Measurements from ENCODE around the gene COX6A2.

The COX6A2 gene

DNA sequence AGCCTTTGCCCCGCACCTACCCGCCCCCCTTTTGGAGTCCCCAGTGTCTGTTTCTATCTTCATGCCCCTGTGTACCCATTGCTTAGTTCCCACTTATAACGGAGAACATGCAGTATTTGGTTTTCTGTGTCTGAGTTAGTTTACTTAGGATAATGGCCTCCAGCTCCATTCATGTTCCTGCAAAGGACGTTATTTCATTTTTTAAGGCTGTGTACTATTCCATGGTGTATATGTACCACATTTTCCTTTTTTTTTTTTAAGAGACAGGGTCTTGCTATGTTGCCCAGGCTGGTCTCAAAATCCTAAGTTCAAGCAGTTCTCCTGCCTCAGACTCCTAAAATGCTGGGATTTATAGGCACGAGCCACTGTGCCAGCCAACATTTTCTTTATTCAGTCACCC lies 39.7 kb upstream of the COX6A2 start:
- Mint-ChIP-seq H3K27me3 (peaks cover 10 to 19% of the 10 kb centered on the region in 2 donors), H3K4me3 (no peak overlapping the region), H3K4me1 (peaks cover 23 to 34% of the 10 kb centered on the region in 2 donors), H3K27ac (no peak overlapping the region), H3K36me3 (peaks cover 31 to 38% of the 10 kb centered on the region in 2 donors), H3K9me3 (peaks cover 0 to 3% of the 10 kb centered on the region in 2 donors)
- ATAC-seq (replicated peaks) (no peak), DNase-seq (no peak)

DNA sequence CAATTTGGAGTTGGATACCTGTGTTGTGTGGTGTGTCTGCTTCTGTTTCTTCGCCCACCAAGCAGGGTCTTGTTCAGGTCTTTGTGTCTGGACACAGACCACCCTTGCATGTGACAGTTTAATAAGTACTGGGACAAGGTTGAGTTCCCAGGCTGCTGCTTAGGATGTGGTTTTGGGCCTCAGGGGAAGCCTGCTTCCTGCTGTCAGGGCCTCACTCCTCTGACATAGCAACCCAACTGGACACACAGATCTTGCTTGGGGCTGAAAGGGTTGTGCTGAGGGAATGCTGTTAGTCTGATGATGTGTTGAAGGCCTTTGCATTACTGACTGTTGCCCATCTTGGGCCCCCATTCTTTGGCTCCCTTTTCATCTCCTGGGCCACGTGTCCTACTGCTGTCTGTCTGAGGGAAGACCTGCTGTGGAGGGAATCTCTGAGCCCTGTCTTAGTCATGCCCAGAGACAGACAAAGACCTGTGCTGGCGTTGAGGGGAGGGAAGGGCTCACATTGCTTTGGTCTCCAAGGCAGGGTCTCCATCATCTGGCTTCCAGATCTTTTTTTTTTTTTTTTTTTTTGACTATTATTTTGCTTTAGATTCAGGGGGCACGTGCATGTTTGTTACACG lies 39.1 kb upstream of the COX6A2 start:
- DNase-seq (no peak), ATAC-seq (replicated peaks) (peak; percentile 60 to 90)
- Mint-ChIP-seq H3K27ac (peak overlapping the region; percentile 51), H3K9me3 (no peaks in the 10 kb centered on the region), H3K36me3 (peaks cover 35 to 43% of the 10 kb centered on the region in 2 donors), H3K4me3 (peak overlapping the region in 1 of 2 donors; percentile 23), H3K4me1 (peaks cover 20 to 29% of the 10 kb centered on the region in 2 donors), H3K27me3 (peaks cover 6 to 13% of the 10 kb centered on the region in 2 donors)

DNA sequence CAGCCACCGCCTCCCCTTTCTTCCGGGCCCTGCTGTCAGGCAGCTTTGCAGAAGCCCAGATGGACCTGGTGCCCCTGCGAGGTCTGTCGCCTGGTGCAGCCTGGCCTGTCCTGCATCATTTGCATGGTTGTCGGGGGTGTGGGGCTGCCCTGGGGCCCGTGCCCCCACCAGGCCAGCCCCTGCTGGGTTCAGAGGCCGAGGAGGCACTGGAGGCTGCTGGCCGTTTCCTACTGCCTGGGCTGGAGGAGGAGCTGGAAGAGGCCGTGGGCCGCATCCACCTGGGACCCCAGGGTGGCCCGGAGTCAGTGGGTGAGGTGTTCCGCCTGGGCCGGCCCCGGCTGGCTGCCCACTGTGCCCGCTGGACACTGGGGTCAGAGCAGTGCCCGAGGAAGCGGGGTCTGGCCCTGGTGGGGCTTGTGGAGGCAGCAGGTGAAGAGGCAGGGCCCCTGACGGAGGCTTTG lies 38.3 kb upstream of the COX6A2 start:
- DNase-seq = no peak

DNA sequence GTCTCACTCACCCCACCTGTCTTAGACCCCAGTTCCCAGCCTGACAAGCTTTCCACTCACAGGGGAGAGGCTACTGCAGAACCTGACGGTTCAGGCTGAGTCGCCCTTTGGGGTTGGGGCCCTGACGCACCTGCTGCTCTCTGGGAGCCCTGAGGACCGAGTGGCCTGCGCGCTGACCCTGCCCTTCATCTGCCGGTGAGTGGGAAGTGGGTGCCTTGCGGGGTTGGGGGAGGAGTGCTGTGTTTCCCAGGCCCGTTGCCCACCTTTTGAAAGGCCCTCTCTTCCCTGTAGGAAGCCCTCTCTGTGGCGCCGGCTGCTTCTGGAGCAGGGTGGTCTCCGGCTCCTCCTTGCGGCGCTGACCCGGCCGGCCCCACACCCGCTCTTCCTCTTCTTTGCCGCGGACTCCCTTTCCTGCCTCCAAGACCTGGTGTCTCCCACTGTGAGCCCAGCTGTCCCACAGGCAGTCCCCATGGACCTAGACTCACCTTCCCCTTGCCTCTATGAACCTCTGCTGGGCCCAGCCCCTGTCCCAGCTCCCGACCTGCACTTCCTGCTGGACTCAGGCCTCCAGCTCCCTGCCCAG lies 37.7 kb upstream of the COX6A2 start:
- Mint-ChIP-seq H3K4me3 (no peak overlapping the region), H3K27ac (peak overlapping the region; percentile 37), H3K4me1 (peaks cover 17 to 18% of the 10 kb centered on the region in 2 donors), H3K36me3 (peaks cover 35 to 43% of the 10 kb centered on the region in 2 donors), H3K27me3 (peaks cover 0 to 2% of the 10 kb centered on the region in 2 donors), H3K9me3 (no peaks in the 10 kb centered on the region)
- DNase-seq (no peak), ATAC-seq (replicated peaks) (no peak)

More for the DNA sequence above, 38.3 kb upstream of the COX6A2 start:
- Mint-ChIP-seq H3K36me3 (peaks cover 35 to 43% of the 10 kb centered on the region in 2 donors), H3K4me1 (peaks cover 19 to 22% of the 10 kb centered on the region in 2 donors), H3K4me3 (no peak overlapping the region), H3K27ac (peak overlapping the region; percentile 74), H3K9me3 (no peaks in the 10 kb centered on the region), H3K27me3 (peaks cover 5 to 7% of the 10 kb centered on the region in 2 donors)
- no peak for ATAC-seq (replicated peaks)

DNA sequence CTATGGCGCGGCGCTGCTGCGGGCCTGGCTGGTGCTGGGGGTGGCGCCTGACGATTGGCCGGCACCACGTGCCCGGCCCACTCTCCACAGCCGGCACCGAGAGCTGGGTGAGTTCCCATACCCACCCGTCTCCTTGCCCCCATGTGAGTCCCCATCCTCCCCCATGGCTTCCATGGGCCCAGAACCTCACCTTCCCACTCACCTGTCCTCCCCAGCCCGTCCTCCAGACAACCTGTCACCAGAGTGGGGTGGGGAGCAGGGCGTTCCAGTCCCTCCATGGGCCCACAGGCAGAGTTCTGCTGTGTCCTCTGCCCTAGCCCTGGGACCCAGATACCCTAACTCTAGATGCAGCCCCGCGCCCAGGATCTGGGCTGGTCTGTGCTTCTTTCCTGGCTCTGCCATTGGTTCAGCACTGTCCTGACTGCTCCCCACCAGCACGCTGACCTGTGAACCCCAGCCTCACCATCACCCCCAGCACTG lies 36.7 kb upstream of the COX6A2 start:
- Mint-ChIP-seq H3K27ac (no peak overlapping the region), H3K4me1 (peaks cover 23 to 24% of the 10 kb centered on the region in 2 donors)
- DNase-seq = no peak

DNA sequence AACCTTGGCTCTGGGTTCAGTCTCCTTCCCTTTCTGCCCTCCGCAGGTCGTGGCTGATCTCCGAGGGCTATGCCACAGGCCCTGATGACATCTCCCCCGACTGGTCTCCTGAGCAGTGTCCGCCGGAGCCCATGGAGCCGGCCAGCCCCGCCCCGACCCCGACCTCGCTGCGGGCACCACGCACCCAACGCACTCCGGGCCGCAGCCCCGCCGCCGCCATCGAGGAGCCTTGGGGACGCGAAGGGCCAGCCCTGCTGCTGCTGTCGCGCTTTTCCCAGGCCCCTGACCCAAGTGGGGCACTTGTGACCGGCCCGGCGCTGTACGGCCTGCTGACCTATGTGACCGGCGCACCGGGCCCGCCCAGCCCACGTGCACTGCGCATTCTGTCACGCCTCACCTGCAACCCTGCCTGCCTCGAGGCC lies 36.2 kb upstream of the COX6A2 start:
- ATAC-seq (replicated peaks) (no peak), DNase-seq (no peak)
- H3K27ac Mint-ChIP-seq = no peak overlapping the region
- no peaks in the 10 kb centered on the region for H3K9me3 Mint-ChIP-seq
- H3K27me3 Mint-ChIP-seq = no peaks in the 10 kb centered on the region
- H3K4me3 Mint-ChIP-seq = no peak overlapping the region
- peaks cover 23 to 24% of the 10 kb centered on the region in 2 donors for H3K4me1 Mint-ChIP-seq
- peaks cover 35 to 43% of the 10 kb centered on the region in 2 donors for H3K36me3 Mint-ChIP-seq

More for the DNA sequence above, 36.7 kb upstream of the COX6A2 start:
- no peak overlapping the region for H3K4me3 Mint-ChIP-seq
- no peaks in the 10 kb centered on the region for H3K27me3 Mint-ChIP-seq
- ATAC-seq (replicated peaks) = no peak
- no peaks in the 10 kb centered on the region for H3K9me3 Mint-ChIP-seq
- peaks cover 35 to 43% of the 10 kb centered on the region in 2 donors for H3K36me3 Mint-ChIP-seq

DNA sequence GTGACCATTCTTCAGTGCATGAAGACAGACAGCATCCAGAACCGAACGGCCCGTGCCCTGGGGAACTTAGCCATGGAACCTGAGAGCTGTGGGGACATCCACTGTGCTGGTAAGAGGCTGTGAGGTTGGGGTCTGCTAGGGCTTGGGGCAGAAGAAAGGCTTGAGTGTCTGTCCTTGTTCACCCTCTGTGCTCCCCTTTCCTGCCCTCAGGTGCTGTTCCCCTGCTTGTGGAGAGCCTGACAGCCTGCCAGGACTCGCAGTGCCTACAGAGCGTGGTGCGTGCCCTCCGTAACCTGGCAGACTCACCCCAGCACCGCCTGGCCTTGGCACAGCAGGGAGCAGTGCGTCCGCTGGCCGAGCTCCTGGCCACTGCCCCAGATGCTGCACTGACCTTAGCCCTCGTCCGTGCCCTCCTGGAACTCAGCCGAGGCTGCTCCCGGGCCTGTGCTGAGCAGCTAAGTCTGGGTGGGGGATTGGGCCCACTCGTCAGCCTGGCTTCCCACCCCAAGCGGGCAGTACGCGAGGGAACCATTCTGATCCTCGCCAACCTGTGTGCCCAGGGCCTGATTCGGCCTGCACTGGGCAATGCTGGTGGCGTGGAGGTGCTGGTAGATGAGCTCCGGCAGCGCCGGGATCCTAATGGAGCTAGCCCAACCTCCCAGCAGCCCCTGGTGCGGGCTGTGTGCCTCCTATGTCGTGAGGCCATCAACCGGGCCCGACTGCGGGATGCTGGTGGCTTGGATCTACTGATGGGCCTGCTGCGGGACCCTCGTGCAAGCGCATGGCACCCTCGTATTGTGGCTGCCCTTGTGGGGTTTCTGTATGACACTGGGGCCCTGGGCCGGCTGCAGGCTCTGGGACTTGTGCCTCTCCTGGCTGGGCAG lies 34.0 kb upstream of the COX6A2 start:
- H3K4me3 Mint-ChIP-seq = no peak overlapping the region
- ATAC-seq (replicated peaks) (no peak), DNase-seq (no peak)
- peaks cover 40 to 46% of the 10 kb centered on the region in 2 donors for H3K36me3 Mint-ChIP-seq
- no peaks in the 10 kb centered on the region for H3K27me3 Mint-ChIP-seq
- H3K9me3 Mint-ChIP-seq = no peaks in the 10 kb centered on the region
- peaks cover 21 to 26% of the 10 kb centered on the region in 2 donors for H3K4me1 Mint-ChIP-seq
- no peak overlapping the region for H3K27ac Mint-ChIP-seq

DNA sequence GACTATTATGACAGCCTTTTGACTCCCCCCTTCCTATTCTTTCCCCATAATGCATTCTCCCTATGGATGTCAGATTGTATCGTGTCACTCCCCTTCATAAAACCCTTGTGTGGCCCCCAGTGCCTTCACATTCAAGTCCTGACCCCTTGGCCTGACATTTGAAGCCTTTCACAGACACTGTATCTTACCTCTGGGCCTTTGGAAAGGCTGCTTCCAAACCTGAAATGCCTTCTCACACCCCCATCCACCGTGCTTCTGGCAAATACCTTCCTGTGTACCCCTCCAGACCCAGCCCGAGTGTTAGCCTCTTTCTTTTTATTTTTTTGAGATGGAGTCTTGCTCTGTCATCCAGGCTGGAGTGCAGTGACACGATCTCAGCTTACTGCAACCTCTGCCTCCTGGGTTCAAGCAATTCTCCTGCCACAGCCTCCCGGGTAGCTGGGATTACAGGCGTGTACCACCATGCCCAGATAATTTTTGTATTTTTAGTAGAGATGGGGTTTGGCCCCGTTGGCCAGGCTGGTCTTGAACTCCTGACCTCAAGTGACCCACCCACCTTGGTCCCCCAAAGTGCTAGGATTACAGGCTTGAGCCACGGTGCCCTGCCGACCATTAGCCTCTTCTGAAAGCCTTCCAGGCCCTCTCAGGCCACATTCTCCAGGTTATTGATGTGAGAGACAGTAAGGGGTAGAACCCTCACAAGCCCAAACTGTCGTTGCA lies 33.2 kb upstream of the COX6A2 start:
- H3K4me3 Mint-ChIP-seq = no peak overlapping the region
- no peaks in the 10 kb centered on the region for H3K27me3 Mint-ChIP-seq
- H3K36me3 Mint-ChIP-seq = peaks cover 34 to 40% of the 10 kb centered on the region in 2 donors
- peaks cover 20 to 22% of the 10 kb centered on the region in 2 donors for H3K4me1 Mint-ChIP-seq
- H3K27ac Mint-ChIP-seq = peak overlapping the region; percentile 43
- no peaks in the 10 kb centered on the region for H3K9me3 Mint-ChIP-seq
- ATAC-seq (replicated peaks) = no peak
- DNase-seq = no peak

DNA sequence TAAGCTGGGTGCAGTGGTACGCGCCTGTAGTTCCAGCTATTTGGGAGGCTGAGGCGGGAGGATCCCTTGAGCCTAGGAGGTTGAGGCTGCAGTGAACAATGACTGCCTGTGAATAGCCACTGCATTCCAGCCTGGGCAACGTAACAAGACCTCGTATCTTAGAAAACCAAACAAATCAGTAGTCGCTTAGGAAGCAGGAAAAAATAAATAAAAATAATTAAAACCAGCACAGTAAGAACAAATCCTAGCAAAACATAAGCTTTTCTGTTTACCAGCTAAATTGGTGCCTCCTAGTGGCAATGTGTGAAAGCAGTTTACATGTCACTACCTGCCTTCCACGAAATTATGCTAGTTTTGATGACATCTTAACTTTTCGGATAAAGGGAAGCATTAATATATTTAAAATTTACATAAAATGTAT lies 32.4 kb upstream of the COX6A2 start:
- Mint-ChIP-seq H3K27ac (peak overlapping the region; percentile 99), H3K36me3 (peaks cover 29 to 35% of the 10 kb centered on the region in 2 donors), H3K4me3 (peak overlapping the region; percentile 93 to 94), H3K9me3 (no peaks in the 10 kb centered on the region), H3K27me3 (no peaks in the 10 kb centered on the region), H3K4me1 (peaks cover 24 to 28% of the 10 kb centered on the region in 2 donors)
- ATAC-seq (replicated peaks) (no peak), DNase-seq (no peak)

DNA sequence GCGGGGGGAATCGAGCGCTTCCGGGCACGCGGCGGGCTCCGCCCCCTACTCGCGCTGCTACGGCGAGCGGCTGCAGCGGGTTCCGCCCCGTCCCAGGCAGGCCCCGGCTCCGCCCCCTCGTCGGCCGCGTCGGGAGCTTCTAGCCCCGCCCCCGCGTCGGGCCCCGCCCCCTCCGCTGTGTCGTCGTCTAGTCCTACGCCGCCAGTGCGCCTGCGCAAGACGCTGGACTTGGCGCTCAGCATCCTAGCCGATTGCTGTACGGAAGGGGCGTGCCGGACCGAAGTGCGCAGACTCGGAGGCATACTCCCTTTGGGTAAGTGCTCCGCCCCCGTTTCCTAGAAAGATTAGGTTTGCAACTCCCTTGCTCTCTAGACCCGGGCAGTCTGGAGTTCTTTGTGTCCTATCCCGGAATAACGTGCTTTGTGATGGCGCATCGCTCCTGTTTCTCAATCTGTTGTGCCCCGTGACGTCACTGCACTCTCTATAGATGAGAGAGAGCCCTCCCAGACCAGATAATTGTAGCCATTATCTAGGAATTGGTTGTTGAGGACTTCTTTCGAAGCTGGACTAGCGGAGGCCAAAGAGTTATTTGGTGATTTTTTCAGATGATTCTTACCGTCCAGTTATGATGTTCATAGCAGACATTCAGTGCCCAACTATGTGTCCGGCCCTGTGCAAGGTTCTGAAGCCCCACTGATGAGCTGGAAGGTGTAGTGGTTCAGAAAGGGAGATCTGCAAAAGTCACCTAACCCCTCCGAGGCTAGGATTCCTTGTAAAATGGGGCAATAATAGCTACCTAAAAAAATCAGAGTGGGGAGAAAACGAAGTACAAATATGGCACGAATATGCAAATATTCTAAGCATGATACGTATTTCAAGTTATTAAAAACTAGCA lies 31.8 kb upstream of the COX6A2 start:
- peaks cover 25 to 35% of the 10 kb centered on the region in 2 donors for H3K4me1 Mint-ChIP-seq
- H3K36me3 Mint-ChIP-seq = peaks cover 26 to 35% of the 10 kb centered on the region in 2 donors
- peak; percentile 79 to 85 for ATAC-seq (replicated peaks)
- peak overlapping the region; percentile 99 for H3K27ac Mint-ChIP-seq
- no peaks in the 10 kb centered on the region for H3K9me3 Mint-ChIP-seq
- H3K4me3 Mint-ChIP-seq = peak overlapping the region; percentile 93 to 94
- no peaks in the 10 kb centered on the region for H3K27me3 Mint-ChIP-seq
- DNase-seq = peak; percentile 99

DNA sequence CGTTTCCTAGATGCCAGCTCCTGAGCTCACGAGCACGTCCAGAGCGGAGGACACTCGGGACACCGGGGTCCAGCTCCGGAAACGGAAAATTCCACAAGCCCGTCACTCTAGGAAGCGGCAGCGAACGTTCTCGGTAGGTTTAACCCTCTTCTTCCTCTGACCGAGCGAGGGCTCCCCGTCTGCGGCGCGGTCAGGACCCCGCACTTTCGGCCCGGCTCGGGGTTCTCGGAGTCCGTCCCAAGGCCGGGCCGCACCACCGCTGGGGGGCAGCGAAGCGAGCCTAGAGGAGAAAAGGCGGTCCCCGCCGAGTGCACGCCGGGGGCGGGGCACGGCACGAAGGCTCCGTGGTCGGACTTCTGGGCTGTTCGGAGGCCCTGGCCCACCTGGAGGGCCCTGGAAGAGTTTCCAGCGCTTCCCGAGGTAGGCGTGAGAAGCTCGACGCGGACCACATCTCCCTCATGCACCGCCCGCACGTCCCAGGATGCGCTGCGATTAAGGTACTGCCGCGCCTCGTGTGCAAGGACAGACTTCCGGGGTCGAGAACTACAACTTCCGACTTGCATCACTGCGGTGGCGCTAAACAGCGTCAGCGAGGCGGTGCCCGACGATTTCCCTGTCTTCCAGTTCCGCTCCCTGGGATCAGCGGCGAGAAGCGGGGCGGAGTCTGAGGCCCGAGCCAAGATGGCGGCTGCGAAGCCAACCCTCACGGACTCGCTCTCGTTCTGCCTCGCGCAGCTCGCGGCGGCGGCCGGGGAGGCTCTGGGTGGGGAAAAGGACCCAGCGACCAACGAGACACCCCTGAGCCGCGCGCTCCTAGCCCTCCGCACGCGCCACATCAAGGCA lies 30.9 kb upstream of the COX6A2 start, which contains the start of gene ARMC5:
TSS of gene ARMC5 (plus strand) at position 658 of the 843 bp plus-strand sequence. CDS start at position 682, 24 bp downstream.
- peak within 1 kb of the TSS; percentile 93 to 94 for H3K4me3 Mint-ChIP-seq
- peak; percentile 82 to 83 for ATAC-seq (replicated peaks)
- H3K27ac Mint-ChIP-seq = peak within 1 kb of the TSS; percentile 99
- H3K4me1 Mint-ChIP-seq = peaks cover 26 to 36% of the 10 kb centered on the region in 2 donors
- H3K9me3 Mint-ChIP-seq = no peaks in the 10 kb centered on the region
- DNase-seq = peak; percentile 95
- no peaks in the 10 kb centered on the region for H3K27me3 Mint-ChIP-seq
- peaks cover 20 to 32% of the 10 kb centered on the region in 2 donors for H3K36me3 Mint-ChIP-seq

Data from stimulated activated naive B cell treated with anti-CD40 and anti-IgM and Interleukin-4, amounts not matched to agents 10 μg/mL and 1 μg/mL and 100 μg/mL, for 72 hours (primary cell).